ENCODE measurements around the gene SMIM36.
"Not testable (repeated sequence)": the region's sequence is repeated elsewhere in the genome, so short reads cannot be mapped to it uniquely, and the experiment has no call there.

SMIM36 gene

DNA sequence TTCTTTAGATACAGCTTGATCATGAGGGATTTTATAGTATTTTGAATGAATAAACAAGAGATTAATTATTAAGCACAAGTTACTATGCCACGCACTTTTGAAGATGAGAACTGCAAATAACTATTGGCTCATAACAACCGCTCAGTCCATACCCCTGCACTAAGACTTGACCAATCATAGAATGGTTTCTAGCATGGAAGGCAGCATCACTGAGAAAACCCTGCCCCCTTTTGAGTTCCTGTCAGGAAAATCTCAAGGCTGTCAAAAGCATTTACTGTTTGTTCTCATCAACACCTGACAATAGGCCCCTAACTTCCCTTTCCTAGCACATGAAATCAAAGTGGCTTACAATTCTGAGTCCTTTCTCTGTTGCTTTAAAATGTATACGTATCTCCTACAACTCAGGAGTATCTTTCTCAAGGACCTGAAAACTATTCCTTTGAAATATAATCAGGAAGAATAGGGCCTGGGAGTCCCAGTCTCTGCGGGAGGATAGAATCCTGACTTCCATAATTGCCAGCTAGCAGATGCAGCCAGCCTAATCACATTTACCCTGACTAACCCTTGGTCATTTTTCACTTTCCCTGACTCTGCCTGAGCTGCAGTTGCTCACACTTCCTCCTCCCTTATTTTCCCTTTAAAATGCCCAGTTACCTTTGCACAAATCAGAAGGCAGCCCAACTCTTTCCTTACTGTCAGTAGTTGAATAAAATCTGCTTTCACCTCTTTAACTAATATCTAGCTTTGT is 80.5 kb downstream of the SMIM36 start:
- DNase-seq: no peak
- TF ChIP-seq GATA1 (IDR thresholded peaks at IDR 0.05; ENCODE audit: low read depth, low read length) (no peak), POLR2A (IDR thresholded peaks at IDR 0.05; ENCODE audit: low read length) (no peak)

DNA sequence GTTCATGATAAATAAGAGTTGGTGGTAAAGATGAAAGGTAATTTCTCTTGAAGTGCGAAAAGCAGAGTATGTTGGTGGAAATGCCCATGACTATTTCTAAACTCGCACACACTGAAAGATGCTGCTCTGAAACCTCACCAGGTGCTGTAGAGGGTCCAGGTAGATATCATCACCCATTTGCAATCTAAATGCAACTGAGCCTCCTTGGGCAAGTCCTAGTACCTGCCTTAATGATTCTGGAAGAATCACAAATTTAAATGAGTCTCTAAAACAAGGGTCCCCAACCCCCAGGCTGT is 83.7 kb downstream of the SMIM36 start:
- no peak for TF ChIP-seq GATA1 (IDR thresholded peaks at IDR 0.05; ENCODE audit: low read depth, low read length)
- TF ChIP-seq POLR2A (IDR thresholded peaks at IDR 0.05; ENCODE audit: low read length): no peak

DNA sequence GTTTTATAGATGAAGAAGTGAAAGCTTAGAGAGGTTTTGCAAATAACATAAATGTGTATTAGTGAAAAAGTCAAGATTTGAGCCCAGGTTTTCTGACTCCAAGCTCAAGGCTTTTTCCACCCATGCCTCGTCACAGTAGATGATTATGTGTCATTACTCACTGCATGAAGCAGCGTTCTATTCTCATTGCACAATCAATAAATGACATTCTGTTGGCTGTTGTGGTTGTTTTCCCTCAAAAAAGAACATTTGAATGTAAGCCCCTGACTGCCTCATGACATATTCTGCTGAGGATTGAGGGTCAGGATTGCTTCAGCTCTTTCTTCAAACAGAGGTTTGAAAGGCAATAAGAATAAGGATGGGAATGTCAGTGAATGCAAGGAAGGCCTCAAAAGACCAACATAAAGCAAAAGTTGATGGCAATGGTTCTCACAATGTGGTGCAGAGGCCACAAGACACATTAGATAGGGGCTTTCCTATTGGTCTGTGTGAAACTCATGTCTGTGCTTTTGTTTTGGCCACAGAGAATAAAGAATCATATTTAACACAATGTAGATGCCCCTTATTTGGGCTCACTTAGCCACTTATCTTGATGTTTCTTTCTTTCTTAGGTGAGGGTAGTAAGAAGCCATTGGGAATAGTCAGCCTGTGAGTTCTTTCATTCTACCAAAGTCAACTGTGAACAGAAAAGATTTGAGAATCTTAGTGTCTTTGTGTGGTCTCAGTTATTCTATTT is 84.2 kb downstream of the SMIM36 start:
- TF ChIP-seq GATA1 (IDR thresholded peaks at IDR 0.05; ENCODE audit: low read depth, low read length) (no peak), POLR2A (IDR thresholded peaks at IDR 0.05; ENCODE audit: low read length) (no peak)

More for the DNA sequence above, 83.7 kb downstream of the SMIM36 start:
- DNase-seq: no peak

DNA sequence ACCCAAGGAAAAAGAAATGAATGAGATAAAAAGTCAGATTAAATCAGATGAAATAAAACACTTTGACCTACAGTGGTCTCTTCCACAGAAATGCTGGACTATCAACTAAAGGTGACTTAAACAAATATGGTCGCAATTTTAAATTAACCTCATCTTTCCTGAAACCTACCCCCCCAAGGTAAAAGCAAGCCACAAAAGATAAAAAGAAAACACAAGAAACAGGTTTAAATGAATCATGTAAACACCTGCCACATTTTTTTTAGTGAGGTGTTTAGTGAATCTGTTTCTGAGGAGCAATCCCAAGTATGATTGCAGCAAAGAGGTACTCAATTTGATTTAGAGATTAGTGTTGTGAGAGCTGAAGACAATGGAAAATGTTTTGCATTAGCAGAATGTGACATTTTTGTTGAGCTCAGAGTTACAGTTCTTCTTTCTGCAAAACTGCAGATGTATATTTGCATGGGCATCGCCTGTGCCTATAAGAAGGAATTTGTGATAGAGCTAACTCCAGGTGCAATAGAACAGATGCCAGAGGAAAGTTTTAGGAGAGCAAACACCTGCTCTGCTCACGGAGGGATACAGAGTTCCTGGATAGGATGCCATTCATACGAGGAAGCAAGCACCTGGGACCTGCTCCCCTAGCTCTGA is 86.2 kb downstream of the SMIM36 start:
- TF ChIP-seq POLR2A (IDR thresholded peaks at IDR 0.05; ENCODE audit: low read length) (no peak), GATA1 (IDR thresholded peaks at IDR 0.05; ENCODE audit: low read depth, low read length) (no peak)
- no peak for DNase-seq

More for the DNA sequence above, 84.2 kb downstream of the SMIM36 start:
- DNase-seq: peak in 1 of 2 experiments; percentile 3

DNA sequence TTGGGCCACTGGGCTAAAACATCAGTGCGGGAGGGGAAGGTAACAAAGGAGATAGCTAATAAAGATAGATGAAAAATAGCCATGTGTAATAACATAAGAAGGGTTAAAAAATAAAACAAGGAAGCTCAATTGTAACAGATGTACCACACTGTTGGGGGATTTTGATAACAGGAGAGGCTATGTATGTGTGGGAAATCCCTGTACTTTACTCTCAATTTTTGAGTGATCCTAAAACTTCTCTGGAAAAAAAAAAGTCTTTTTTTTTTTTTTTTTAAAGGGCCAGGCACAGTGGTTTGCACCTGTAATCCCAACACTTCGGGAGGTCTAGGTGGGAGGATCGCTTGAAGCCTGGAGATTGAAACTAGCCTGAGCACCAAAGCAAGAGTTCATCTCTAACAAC is 87.7 kb downstream of the SMIM36 start:
- TF ChIP-seq POLR2A (IDR thresholded peaks at IDR 0.05; ENCODE audit: low read length) (no peak), GATA1 (IDR thresholded peaks at IDR 0.05; ENCODE audit: low read depth, low read length) (no peak)
- no peak for DNase-seq

DNA sequence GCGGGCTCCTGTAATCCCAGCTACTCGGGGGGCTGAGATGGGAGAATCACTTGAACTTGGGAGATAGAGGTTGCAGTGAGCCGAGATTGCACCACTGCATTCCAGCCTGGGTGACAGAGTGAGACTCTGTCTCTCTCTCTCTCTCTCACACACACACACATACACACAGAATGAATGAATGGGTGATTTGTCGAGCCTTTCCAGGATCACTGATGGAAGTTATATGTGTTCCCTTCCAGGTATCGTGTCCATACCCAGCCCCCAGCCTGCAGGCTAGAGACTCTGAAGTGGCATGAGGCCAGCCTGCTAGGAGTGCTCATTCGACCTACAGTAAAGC is 88.5 kb downstream of the SMIM36 start:
- not testable (repeated sequence) for DNase-seq

DNA sequence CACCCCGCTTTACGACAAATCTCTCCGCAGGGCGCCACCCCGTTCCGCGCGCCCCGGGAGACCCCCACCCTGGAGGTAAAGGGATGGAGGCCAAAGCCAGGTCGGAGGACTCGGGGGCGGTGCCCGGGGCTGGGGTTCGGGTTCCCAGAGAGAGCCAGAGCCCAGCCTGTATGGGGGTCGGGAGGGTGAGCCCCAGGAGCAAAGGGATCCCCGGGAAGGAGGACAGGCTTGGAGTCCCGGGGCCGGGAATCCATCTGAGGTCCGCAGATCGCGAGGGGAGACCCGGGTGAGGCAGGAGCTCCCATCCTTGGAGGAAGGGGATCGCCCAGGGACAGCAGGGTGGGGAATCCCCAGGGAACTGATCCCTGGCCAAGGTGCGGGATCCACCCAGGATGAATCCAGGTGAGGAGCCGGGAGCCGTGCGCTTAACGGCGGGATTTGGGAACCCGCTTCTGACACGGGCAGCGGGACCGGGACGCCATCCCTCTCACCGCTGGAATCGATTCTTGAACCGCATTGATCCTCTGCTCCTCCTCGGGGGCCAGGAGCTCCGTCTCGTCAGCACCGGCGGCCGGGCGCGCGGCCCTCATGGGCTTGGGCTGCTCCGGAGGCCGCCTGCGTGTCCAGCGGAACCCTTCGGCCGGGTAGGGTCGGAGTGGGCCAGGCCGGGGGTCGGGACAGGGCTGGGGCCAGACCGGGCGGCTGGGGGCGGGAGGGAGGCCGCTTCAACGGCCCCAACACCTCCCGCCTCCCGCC is 89.9 kb downstream of the SMIM36 start, which contains the start of gene MMD:
MMD (minus strand) TSS at position 657 of the 756 bp plus-strand sequence; CDS start at position 517, 140 bp downstream.
- DNase-seq: no peak
- TF ChIP-seq POLR2A (IDR thresholded peaks at IDR 0.05; ENCODE audit: low read length) (peak; percentile 57), GATA1 (IDR thresholded peaks at IDR 0.05; ENCODE audit: low read depth, low read length) (no peak)

DNA sequence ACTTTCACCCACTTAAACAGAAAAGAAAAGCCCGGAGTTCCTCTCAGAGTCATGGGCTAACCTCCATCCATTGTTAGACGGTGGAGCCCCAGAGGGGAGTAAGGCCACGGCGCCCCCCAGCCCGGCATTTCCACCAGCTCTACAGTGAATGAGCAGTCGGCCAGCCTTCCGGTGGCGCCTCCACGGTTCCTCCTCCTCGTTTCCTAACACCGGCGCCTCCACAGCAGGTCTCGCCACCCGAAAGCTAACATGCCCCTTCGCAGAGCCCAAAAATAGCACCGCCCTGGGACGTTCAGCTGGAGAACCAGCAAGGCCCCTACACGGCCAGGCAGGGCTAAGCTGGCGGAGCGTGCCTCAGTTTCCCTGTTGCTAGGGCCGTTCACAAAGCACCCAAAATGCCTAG is 90.5 kb downstream of the SMIM36 start:
- TF ChIP-seq GATA1 (IDR thresholded peaks at IDR 0.05; ENCODE audit: low read depth, low read length) (no peak), POLR2A (IDR thresholded peaks at IDR 0.05; ENCODE audit: low read length) (no peak)

DNA sequence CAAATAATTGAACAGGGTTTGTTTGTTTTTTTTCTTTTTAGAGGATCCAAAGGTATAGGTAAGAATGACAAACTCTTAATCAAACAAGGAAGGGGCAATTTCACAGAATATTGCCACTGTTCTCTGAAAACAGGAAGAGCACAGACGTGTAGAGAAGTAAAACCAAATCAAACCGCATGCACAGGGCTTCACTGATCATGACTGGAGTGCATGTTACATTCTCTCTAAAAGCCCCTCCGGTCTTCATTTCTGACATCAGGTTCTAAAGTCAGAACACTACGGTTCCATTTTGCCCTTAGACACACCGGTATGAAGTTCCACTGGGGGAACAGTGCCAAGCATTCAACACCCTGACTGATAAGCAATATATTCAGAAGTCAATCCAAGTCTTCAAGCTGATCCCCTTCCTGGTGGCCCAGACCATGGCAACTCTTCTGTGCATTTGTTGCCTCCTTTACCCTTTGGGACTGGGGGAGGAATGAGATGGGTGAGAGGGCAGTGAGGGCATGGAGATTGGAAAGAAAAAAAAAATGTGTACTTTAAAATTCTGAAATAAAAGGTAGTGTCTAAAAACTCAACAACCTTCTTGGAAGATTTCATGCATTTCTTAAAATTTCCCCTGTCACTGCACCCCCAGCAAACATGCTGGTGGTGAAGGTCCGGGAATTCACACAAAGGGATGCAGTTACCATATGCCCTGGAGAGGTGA is 91.0 kb downstream of the SMIM36 start:
- DNase-seq: peak; percentile 32 to 43
- no peak for TF ChIP-seq GATA1 (IDR thresholded peaks at IDR 0.05; ENCODE audit: low read depth, low read length)
- peak; percentile 55 for TF ChIP-seq POLR2A (IDR thresholded peaks at IDR 0.05; ENCODE audit: low read length)

More for the DNA sequence above, 90.5 kb downstream of the SMIM36 start:
- peak; percentile 41 to 58 for DNase-seq

DNA sequence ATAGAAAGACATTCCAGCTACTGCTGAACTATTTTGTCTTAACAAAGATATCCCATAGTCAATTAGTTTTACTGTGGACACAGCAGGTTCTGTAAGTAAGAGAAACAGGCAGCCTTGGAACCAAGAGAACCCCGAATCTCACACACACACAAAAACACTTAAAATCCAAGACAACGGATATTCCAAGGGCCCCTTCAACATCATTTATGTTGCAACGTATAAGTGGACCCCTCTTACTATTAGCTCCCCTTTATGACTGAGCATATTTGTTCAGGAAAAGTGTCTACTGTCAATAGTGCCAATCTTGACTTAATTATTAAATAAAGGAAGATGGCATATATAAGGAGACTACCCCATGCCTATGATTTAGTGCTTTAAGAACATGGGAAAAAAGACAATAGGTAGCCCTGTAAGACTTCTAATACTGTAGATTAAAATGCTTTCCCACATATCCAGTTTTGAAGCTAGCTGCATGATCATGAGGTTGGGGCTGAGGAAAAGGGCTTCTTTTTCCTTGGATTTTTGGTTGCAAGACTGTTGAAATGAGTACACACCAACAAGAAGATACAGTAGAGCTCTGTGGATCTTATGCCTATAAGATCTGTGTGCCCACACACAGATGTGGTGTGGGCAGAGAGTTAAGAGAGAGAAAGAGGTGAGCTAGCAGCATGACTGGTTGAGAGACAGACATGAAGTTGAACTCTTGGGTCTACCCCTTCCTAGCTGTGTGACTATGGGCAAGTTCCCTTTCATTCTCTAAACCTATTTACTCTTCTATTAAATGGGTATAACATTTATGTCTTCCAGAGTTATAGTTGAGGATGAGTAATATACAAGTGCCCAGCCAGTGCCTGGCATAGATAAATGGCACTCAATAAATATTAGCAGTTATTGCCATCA is 92.6 kb downstream of the SMIM36 start:
- TF ChIP-seq GATA1 (IDR thresholded peaks at IDR 0.05; ENCODE audit: low read depth, low read length) (no peak), POLR2A (IDR thresholded peaks at IDR 0.05; ENCODE audit: low read length) (peak; percentile 14)
- no peak for DNase-seq

DNA sequence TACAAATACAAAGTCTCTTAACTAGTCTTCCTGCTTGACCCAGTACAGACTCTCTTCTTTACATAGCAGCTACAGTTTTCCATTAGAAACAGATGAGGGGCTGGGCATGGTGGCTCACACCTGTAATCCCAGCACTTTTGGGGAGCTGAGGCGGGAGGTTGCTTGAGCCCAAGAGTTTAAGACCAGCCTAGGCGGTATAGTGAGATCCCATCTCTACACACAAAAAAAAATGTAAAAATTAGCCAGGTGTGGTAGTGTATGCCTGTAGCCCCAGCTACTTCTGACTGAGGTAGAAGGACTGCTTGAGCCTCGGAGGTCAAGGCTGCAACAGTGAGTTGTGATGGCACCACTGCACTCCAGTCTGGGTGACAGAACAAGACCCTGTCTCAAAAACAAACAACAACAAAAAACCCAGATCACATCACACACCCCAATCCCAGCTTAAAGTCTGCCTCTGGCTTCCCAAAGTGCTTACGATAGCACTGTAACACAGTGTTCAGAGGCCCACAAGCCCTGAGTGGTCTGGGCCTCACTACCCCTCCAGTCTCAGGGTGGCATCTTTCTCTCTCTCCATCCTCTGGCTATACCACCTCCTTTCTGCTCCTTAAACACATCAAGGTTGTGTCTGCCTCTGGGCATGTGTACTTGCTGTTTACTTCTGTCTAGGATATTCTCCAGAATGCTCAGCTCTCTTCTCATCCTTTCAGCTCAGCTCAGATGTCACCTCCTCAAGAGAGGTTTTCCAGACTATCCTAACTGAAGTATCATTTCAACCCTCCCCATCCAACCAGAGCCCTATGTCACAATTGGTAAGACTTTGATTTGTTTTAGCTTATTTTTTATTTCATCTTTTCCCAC is 93.6 kb downstream of the SMIM36 start:
- no peak for DNase-seq
- TF ChIP-seq POLR2A (IDR thresholded peaks at IDR 0.05; ENCODE audit: low read length): peak; percentile 15
- TF ChIP-seq GATA1 (IDR thresholded peaks at IDR 0.05; ENCODE audit: low read depth, low read length): no peak

Measured in erythroblast (primary cell).